HG03045 (cell line): ENCODE measurements around the gene CDS1.

Experiments used
- ATAC-seq: cut with Tn5 transposase; IDR thresholded peaks from one replicate; pipeline ENCODE4 v1.9.1; 2021; ENCODE audit warnings: mild to moderate bottlenecking, moderate library complexity; ENCODE audit not compliant: unreplicated experiment

The CDS1 gene

GRCh38 chr4:84699001-84699671 is 116.2 kb downstream of the CDS1 start:
- no peak for ATAC-seq
